Thyroid gland (tissue), 4 donors: Measurements from ENCODE around the gene ADORA2B. TPM values are rescaled to one million over a fixed set of nuclear protein-coding genes. Genes with fewer than 3 reads are reported as not detected.
"Not testable (repeated sequence)": the region's sequence is repeated elsewhere in the genome, so short reads cannot be mapped to it uniquely, and the experiment has no call there.

Experiments used
- DNase-seq, 2 donors: peaks; one replicate each; pipeline ENCODE4 v3.0.0-alpha.2; 2019
- H3K27ac ChIP-seq, 3 donors: fragments of 200-600 bp; sonication (generic); 1 replicate in 2 of 3; 2 replicates in 1 of 3; pipeline ENCODE4 v1.5.1; 2016 to 2019; ENCODE audit warnings: mild to moderate bottlenecking in 1 of 3, moderate library complexity in 1 of 3
- H3K27me3 ChIP-seq: fragments of 200-600 bp; sonication (generic); one replicate; pipeline ENCODE4 v1.5.1; 2019
- H3K36me3 ChIP-seq, 2 donors: fragments of 200-600 bp; sonication (generic); one replicate each; pipeline ENCODE4 v1.5.1; 2016 to 2019
- H3K4me1 ChIP-seq, 2 donors: fragments of 200-600 bp; sonication (generic); one replicate each; pipeline ENCODE4 v1.5.1; 2017 to 2019
- H3K4me3 ChIP-seq, 3 donors: fragments of 200-600 bp; sonication (generic); replicated peaks in 1 of 3; 1 replicate in 2 of 3; 2 replicates in 1 of 3; pipeline ENCODE4 v1.5.1; 2016; ENCODE audit warnings: mild to moderate bottlenecking in 1 of 3
- H3K9me3 ChIP-seq: fragments of 200-600 bp; sonication (generic); one replicate; pipeline ENCODE4 v1.5.1; 2017
- CTCF ChIP-seq, 6 experiments: fragments of 200-600 bp in 3 of 6; fragments of 450-650 bp in 3 of 6; sonication (generic) in 3 of 6; IDR thresholded peaks; one replicate each; pipeline ENCODE4 v1.5.1; 2016 to 2019; ENCODE audit warnings: antibody characterized with exemption in 6 of 6, mild to moderate bottlenecking in 2 of 6, inconsistent platforms in 1 of 6, moderate library complexity in 1 of 6
- POLR2A ChIP-seq, 2 donors: fragments of 450-650 bp; IDR thresholded peaks; one replicate each; pipeline ENCODE4 v1.6.1; 2017; ENCODE audit warnings: antibody characterized with exemption in 2 of 2, mild to moderate bottlenecking in 2 of 2, moderate library complexity in 1 of 2
- WGBS, 2 donors: methylation state at CpG; one replicate each; pipeline ENCODE4 v1.1.5; 2017; 5-methylcytosine and 5-hydroxymethylcytosine counted together
- intact Hi-C: fragments of 100-400 bp; cut with DNase I; formaldehyde crosslinking; loops from one replicate; pipeline ENCODE4 v1.15.1; 2023
- total RNA-seq, 4 donors: library from RNA; depleted of rRNA; stranded (reverse); fragments of >200 nt; gene quantifications; one replicate each; pipeline ENCODE4 v1.2.3, GENCODE V29; 2016

Gene ADORA2B
- total RNA-seq, 4 donors from 2014 or later: not detected

GRCh38 chr17:15907290-15907689, 37.6 kb upstream of the ADORA2B start:
- 75 to 77% methylated on average over 2 of the region's 2 CpGs for WGBS, 2 donors
- no peaks in the 10 kb centered on the region for H3K27me3 ChIP-seq
- no peaks in the 10 kb centered on the region for H3K4me1 ChIP-seq

GRCh38 chr17:15908378-15908777, 36.6 kb upstream of the ADORA2B start:
- no peaks in the 10 kb centered on the region for H3K27me3 ChIP-seq
- DNase-seq: no peak
- no peak for TF ChIP-seq POLR2A (IDR thresholded peaks at IDR 0.05)
- no peak for TF ChIP-seq CTCF (IDR thresholded peaks at IDR 0.05)
- no peaks in the 10 kb centered on the region for H3K36me3 ChIP-seq
- H3K4me1 ChIP-seq: no peaks in the 10 kb centered on the region
- H3K4me3 ChIP-seq: no peak overlapping the region
- WGBS, 2 donors: 66 to 88% methylated on average over 2 to 4 of the region's 4 CpGs
- H3K27ac ChIP-seq: no peak overlapping the region
- no peaks in the 10 kb centered on the region for H3K9me3 ChIP-seq
- intact Hi-C loops: no loop called here

More at GRCh38 chr17:15907290-15907689, 37.6 kb upstream of the ADORA2B start:
- H3K4me3 ChIP-seq: no peak overlapping the region
- H3K27ac ChIP-seq: no peak overlapping the region
- no peak for DNase-seq
- intact Hi-C loops: no loop called here
- TF ChIP-seq CTCF (IDR thresholded peaks at IDR 0.05): no peak
- no peak for TF ChIP-seq POLR2A (IDR thresholded peaks at IDR 0.05)
- H3K9me3 ChIP-seq: no peaks in the 10 kb centered on the region
- H3K36me3 ChIP-seq: no peaks in the 10 kb centered on the region

- TF ChIP-seq POLR2A (IDR thresholded peaks at IDR 0.05) (no peak), CTCF (IDR thresholded peaks at IDR 0.05) (no peak)
- Histone ChIP-seq H3K36me3 (no peaks in the 10 kb centered on the region), H3K27me3 (no peaks in the 10 kb centered on the region), H3K4me3 (no peak overlapping the region), H3K4me1 (no peaks in the 10 kb centered on the region), H3K27ac (no peak overlapping the region), H3K9me3 (no peaks in the 10 kb centered on the region)
- no peak for DNase-seq
- intact Hi-C loops: no loop called here
- 78 to 81% methylated on average over 8 to 9 of the region's 9 CpGs for WGBS, 2 donors
Observed at GRCh38 chr17:15909481-15909991, 35.4 kb upstream of the ADORA2B start.

- Histone ChIP-seq H3K27me3 (no peaks in the 10 kb centered on the region), H3K9me3 (no peaks in the 10 kb centered on the region), H3K4me1 (no peaks in the 10 kb centered on the region), H3K4me3 (no peak overlapping the region), H3K36me3 (no peaks in the 10 kb centered on the region), H3K27ac (no peak overlapping the region)
- WGBS, 2 donors: 66 to 75% methylated on average over 4 to 5 of the region's 5 CpGs
- TF ChIP-seq POLR2A (IDR thresholded peaks at IDR 0.05) (no peak), CTCF (IDR thresholded peaks at IDR 0.05) (no peak)
- no peak for DNase-seq
- intact Hi-C loops: no loop called here
Observed at GRCh38 chr17:15910791-15911190, 34.1 kb upstream of the ADORA2B start.

- H3K9me3 ChIP-seq, H3K36me3 ChIP-seq, H3K4me1 ChIP-seq, intact Hi-C loops, H3K27me3 ChIP-seq, H3K27ac ChIP-seq, H3K4me3 ChIP-seq, DNase-seq: not testable (repeated sequence)
- 82 to 85% methylated on average over 4 to 5 of the region's 5 CpGs for WGBS, 2 donors
Observed at GRCh38 chr17:15911701-15912100, 33.2 kb upstream of the ADORA2B start.
